OCI-LY3 (cell line): Measurements from ENCODE around the gene RFWD3.

Experiments used
- H2AFZ ChIP-seq: fragments of 200-600, 300-600 bp; shearing (Covaris generic); 2 replicates; pipeline ENCODE4 v1.6.0; 2014; ENCODE audit warnings: antibody characterized with exemption, low read depth, low read length
- H3K27ac ChIP-seq: fragments of 200-600, 300-600 bp; sonication (generic); 2 replicates; pipeline ENCODE4 v1.5.1; 2014; ENCODE audit warnings: mild to moderate bottlenecking, low read length, moderate library complexity, mixed read lengths
- H3K27me3 ChIP-seq: fragments of 200-600, 300-600 bp; sonication (generic); 2 replicates; pipeline ENCODE4 v1.6.1; 2014; ENCODE audit warnings: low read depth, low read length, mixed read lengths
- H3K36me3 ChIP-seq: fragments of 200-600, 300-600 bp; sonication (generic); replicated peaks from 2 replicates; pipeline ENCODE3; 2014; ENCODE audit warnings: low read depth, low read length, mixed read lengths
- H3K4me1 ChIP-seq: fragments of 300-600, 200-600 bp; sonication (generic); 2 replicates; pipeline ENCODE4 v1.6.1; 2014; ENCODE audit warnings: low read length, mixed read lengths
- H3K4me2 ChIP-seq: fragments of 200-600, 300-600 bp; sonication (generic); 2 replicates; pipeline ENCODE4 v1.6.1; 2014; ENCODE audit warnings: low read length, mixed read lengths
- H3K4me3 ChIP-seq: fragments of 300-600, 200-600 bp; sonication (generic); 2 replicates; pipeline ENCODE4 v1.5.1; 2014; ENCODE audit warnings: antibody characterized with exemption, mild to moderate bottlenecking, low read length, moderate library complexity
- H3K79me2 ChIP-seq: fragments of 300-600, 200-600 bp; shearing (Covaris generic); 2 replicates; pipeline ENCODE4 v1.6.1; 2014; ENCODE audit warnings: mild to moderate bottlenecking, low read length, mixed read lengths
- H3K9ac ChIP-seq: fragments of 300-600, 200-600 bp; shearing (Covaris generic); 2 replicates; pipeline ENCODE4 v1.6.0; 2014; ENCODE audit warnings: mild to moderate bottlenecking, low read length, moderate library complexity
- H3K9me3 ChIP-seq: fragments of 200-600, 300-600 bp; shearing (Covaris generic); 2 replicates; pipeline ENCODE4 v1.6.1; 2014; ENCODE audit warnings: low read length, mixed read lengths; ENCODE audit not compliant: insufficient read depth
- H4K20me1 ChIP-seq: fragments of 200-600, 300-600 bp; sonication (generic); 2 replicates; pipeline ENCODE4 v1.6.1; 2016; ENCODE audit warnings: low read length, mixed read lengths; ENCODE audit not compliant: insufficient read depth
- CTCF ChIP-seq: fragments of 200-600, 300-600 bp; sonication (generic); IDR thresholded peaks from 2 replicates; pipeline ENCODE4 v1.5.1; 2014; ENCODE audit warnings: antibody characterized with exemption, low read length, low read depth
- EZH2phosphoT487 ChIP-seq: fragments of 200-600 bp; shearing (Covaris generic); IDR thresholded peaks from 2 replicates; pipeline ENCODE4 v1.6.1; 2018; ENCODE audit warnings: antibody characterized with exemption, mixed run types, low read depth

RFWD3 gene

GRCh38 chr16:74695450-74696422, 29.1 kb upstream of the RFWD3 start:
- Histone ChIP-seq H3K4me1 (peaks cover 26% of the 10 kb centered on the region), H4K20me1 (no peaks in the 10 kb centered on the region), H3K9ac (peak overlapping the region; percentile 50), H3K9me3 (no peaks in the 10 kb centered on the region), H3K79me2 (no peaks in the 10 kb centered on the region), H3K27me3 (no peaks in the 10 kb centered on the region), H3K36me3 (no peaks in the 10 kb centered on the region), H2AFZ (peak overlapping the region; percentile 88), H3K4me2 (peak overlapping the region; percentile 78), H3K4me3 (peak overlapping the region; percentile 77), H3K27ac (no peak overlapping the region)
- TF ChIP-seq CTCF, result no peak
- no peak for TF ChIP-seq EZH2phosphoT487

GRCh38 chr16:74691093-74691855, 24.6 kb upstream of the RFWD3 start:
- H3K9me3 ChIP-seq, result no peaks in the 10 kb centered on the region
- no peaks in the 10 kb centered on the region for H3K27me3 ChIP-seq
- H3K4me1 ChIP-seq, result peaks cover 11% of the 10 kb centered on the region
- H3K4me2 ChIP-seq, result no peak overlapping the region
- H3K4me3 ChIP-seq, result no peak overlapping the region
- TF ChIP-seq CTCF (no peak), EZH2phosphoT487 (no peak)
- H3K27ac ChIP-seq, result no peak overlapping the region
- H4K20me1 ChIP-seq, result no peaks in the 10 kb centered on the region
- H3K36me3 ChIP-seq, result no peaks in the 10 kb centered on the region
- no peak overlapping the region for H2AFZ ChIP-seq
- no peaks in the 10 kb centered on the region for H3K79me2 ChIP-seq
- H3K9ac ChIP-seq, result no peak overlapping the region

- H3K36me3 ChIP-seq, result no peaks in the 10 kb centered on the region
- TF ChIP-seq EZH2phosphoT487 (no peak), CTCF (no peak)
- H4K20me1 ChIP-seq, result no peaks in the 10 kb centered on the region
- no peak overlapping the region for H3K9ac ChIP-seq
- H3K4me3 ChIP-seq, result no peak overlapping the region
- H3K4me2 ChIP-seq, result no peak overlapping the region
- H3K9me3 ChIP-seq, result no peaks in the 10 kb centered on the region
- no peak overlapping the region for H2AFZ ChIP-seq
- H3K4me1 ChIP-seq, result no peaks in the 10 kb centered on the region
- no peak overlapping the region for H3K27ac ChIP-seq
- no peaks in the 10 kb centered on the region for H3K27me3 ChIP-seq
- no peaks in the 10 kb centered on the region for H3K79me2 ChIP-seq
Measured at GRCh38 chr16:74682556-74682955, 15.9 kb upstream of the RFWD3 start.

GRCh38 chr16:74680681-74681080, 14.0 kb upstream of the RFWD3 start:
- Histone ChIP-seq H3K4me2 (no peak overlapping the region), H2AFZ (no peak overlapping the region), H3K79me2 (no peaks in the 10 kb centered on the region), H3K9ac (no peak overlapping the region), H3K27me3 (no peaks in the 10 kb centered on the region), H4K20me1 (no peaks in the 10 kb centered on the region), H3K4me3 (no peak overlapping the region), H3K27ac (no peak overlapping the region), H3K36me3 (no peaks in the 10 kb centered on the region), H3K4me1 (no peaks in the 10 kb centered on the region), H3K9me3 (no peaks in the 10 kb centered on the region)
- TF ChIP-seq CTCF (no peak), EZH2phosphoT487 (no peak)
